Measurements from ENCODE around the gene NELFE.
"Not testable (repeated sequence)": the region's sequence is repeated elsewhere in the genome, so short reads cannot be mapped to it uniquely, and the experiment has no call there.

NELFE gene

GRCh38 chr6:31948306-31948705 is 10.5 kb downstream of the NELFE start:
- DNase-seq = no peak

- no peak for DNase-seq
Observed at GRCh38 chr6:31947864-31948263, 10.9 kb downstream of the NELFE start.

GRCh38 chr6:31947070-31947675 is 11.6 kb downstream of the NELFE start:
- DNase-seq = no peak

GRCh38 chr6:31946370-31946885 is 12.3 kb downstream of the NELFE start:
- no peak for DNase-seq

- DNase-seq = no peak
Observed at GRCh38 chr6:31945507-31946369, 13.0 kb downstream of the NELFE start, which contains the start of gene CFB. Gene CFB, plus strand, starts transcription at chr6:31946095. Its CDS starts 127 bp downstream, at chr6:31946222.

GRCh38 chr6:31945154-31945506 is 13.6 kb downstream of the NELFE start:
- no peak for DNase-seq

- DNase-seq = no peak
Observed at GRCh38 chr6:31943742-31944141, 15.0 kb downstream of the NELFE start.

GRCh38 chr6:31940256-31940664 is 18.5 kb downstream of the NELFE start:
- DNase-seq = no peak

- DNase-seq = no peak
Observed at GRCh38 chr6:31935823-31936222, 22.9 kb downstream of the NELFE start.

- DNase-seq = no peak
Observed at GRCh38 chr6:31935021-31935420, 23.8 kb downstream of the NELFE start.

- no peak for DNase-seq
Observed at GRCh38 chr6:31933537-31933936, 25.2 kb downstream of the NELFE start.

- not testable (repeated sequence) for DNase-seq
Observed at GRCh38 chr6:31932137-31932536, 26.6 kb downstream of the NELFE start.

- DNase-seq = no peak
Observed at GRCh38 chr6:31930962-31931361, 27.8 kb downstream of the NELFE start.

GRCh38 chr6:31928672-31928939 is 30.2 kb downstream of the NELFE start:
- no peak for DNase-seq

- DNase-seq = no peak
Observed at GRCh38 chr6:31927863-31928671, 30.7 kb downstream of the NELFE start.

- DNase-seq = no peak
Observed at GRCh38 chr6:31927242-31927862, 31.4 kb downstream of the NELFE start, which contains the start of gene C2. Gene C2, plus strand, starts transcription at chr6:31927717. Its CDS starts 36 bp downstream, at chr6:31927753.

GRCh38 chr6:31922942-31923341 is 35.8 kb downstream of the NELFE start:
- DNase-seq = no peak

- DNase-seq = no peak
Observed at GRCh38 chr6:31920811-31921210, 38.0 kb downstream of the NELFE start.

GRCh38 chr6:31919624-31920303 is 39.0 kb downstream of the NELFE start:
- no peak for DNase-seq

GRCh38 chr6:31918069-31918720 is 40.6 kb downstream of the NELFE start:
- DNase-seq = no peak

GRCh38 chr6:31915756-31916155 is 43.0 kb downstream of the NELFE start:
- no peak for DNase-seq

GRCh38 chr6:31915351-31915750 is 43.4 kb downstream of the NELFE start:
- DNase-seq = no peak
